SU-DHL-6 (cell line): Measurements from ENCODE around the gene VPS50.

ENCODE experiments used
- H2AFZ ChIP-seq: fragments of 200-600 bp; sonication (generic); 2 replicates; pipeline ENCODE4 v1.6.1; 2014; ENCODE audit warnings: low read depth, mild to moderate bottlenecking, moderate library complexity, mixed read lengths, antibody characterized with exemption, low read length; ENCODE audit not compliant: severe bottlenecking
- H3F3A ChIP-seq: fragments of 200-600 bp; shearing (Covaris generic); 2 replicates; pipeline ENCODE4 v1.6.0; 2016; ENCODE audit warnings: antibody characterized with exemption, mild to moderate bottlenecking; ENCODE audit not compliant: insufficient read depth
- H3K27ac ChIP-seq: fragments of 200-600 bp; sonication (generic); 2 replicates; pipeline ENCODE4 v1.5.1; 2016; ENCODE audit warnings: low read depth, mild to moderate bottlenecking, low read length, moderate library complexity, mixed read lengths
- H3K27me3 ChIP-seq: fragments of 200-600 bp; sonication (generic), shearing (Covaris generic); 2 replicates; pipeline ENCODE4 v1.6.0; 2014; ENCODE audit warnings: mild to moderate bottlenecking, low read length
- H3K36me3 ChIP-seq: fragments of 200-600 bp; sonication (generic); 2 replicates; pipeline ENCODE4 v1.6.1; 2014; ENCODE audit warnings: mild to moderate bottlenecking, low read length, mixed read lengths
- H3K4me2 ChIP-seq: fragments of 300-600, 200-600 bp; shearing (Covaris generic), sonication (generic); 2 replicates; pipeline ENCODE4 v1.6.0; 2014; ENCODE audit warnings: low read length, low read depth, mild to moderate bottlenecking; ENCODE audit not compliant: poor library complexity, severe bottlenecking
- H3K4me3 ChIP-seq: fragments of 200-600 bp; sonication (generic); 2 replicates; pipeline ENCODE4 v1.5.1; 2014; ENCODE audit warnings: antibody characterized with exemption, low read length, mild to moderate bottlenecking, mixed read lengths; ENCODE audit not compliant: insufficient read depth, poor library complexity, severe bottlenecking
- H3K79me2 ChIP-seq: fragments of 200-600 bp; sonication (generic); 2 replicates; pipeline ENCODE4 v1.6.1; 2014; ENCODE audit warnings: mild to moderate bottlenecking, low read length, moderate library complexity; ENCODE audit not compliant: insufficient read depth
- H3K9ac ChIP-seq: fragments of 200-600 bp; sonication (generic); 2 replicates; pipeline ENCODE4 v1.7.0; 2014; ENCODE audit warnings: mild to moderate bottlenecking, low read length
- H3K9me2 ChIP-seq: fragments of 200-600 bp; sonication (generic); replicated peaks from 2 replicates; pipeline ENCODE4 v1.6.1; 2014; ENCODE audit warnings: low read length; ENCODE audit not compliant: insufficient read depth
- H3K9me3 ChIP-seq: fragments of 200-600 bp; sonication (generic); 2 replicates; pipeline ENCODE4 v1.6.1; 2014; ENCODE audit warnings: low read length, mixed read lengths; ENCODE audit not compliant: insufficient read depth
- H4K20me1 ChIP-seq: fragments of 200-600 bp; sonication (generic); 2 replicates; pipeline ENCODE4 v1.6.1; 2014; ENCODE audit warnings: low read depth, mild to moderate bottlenecking, antibody characterized with exemption, low read length, moderate library complexity, mixed read lengths
- CTCF ChIP-seq: fragments of 200-600 bp; sonication (generic); IDR thresholded peaks from one replicate; pipeline ENCODE4 v1.5.1; 2017; ENCODE audit warnings: antibody characterized with exemption, mild to moderate bottlenecking, low read length, moderate library complexity; ENCODE audit not compliant: insufficient read depth, poor library complexity, severe bottlenecking
- EZH2phosphoT487 ChIP-seq: fragments of 200-600 bp; sonication (generic), shearing (Covaris generic); conservative IDR thresholded peaks from 2 replicates; pipeline ENCODE4 v1.6.1; 2018; ENCODE audit warnings: mild to moderate bottlenecking, antibody characterized with exemption, low read length, moderate library complexity, mixed read lengths

VPS50 gene

GRCh38 chr7:93364806-93365205 lies 132.6 kb downstream of the VPS50 start:
- TF ChIP-seq EZH2phosphoT487 (no peak), CTCF (no peak)
- Histone ChIP-seq H3K9ac (no peak overlapping the region), H3K27ac (no peak overlapping the region), H3K4me3 (no peak overlapping the region), H3K4me2 (no peak overlapping the region), H3K79me2 (no peaks in the 10 kb centered on the region), H3K27me3 (no peaks in the 10 kb centered on the region), H2AFZ (no peak overlapping the region), H3K9me3 (no peaks in the 10 kb centered on the region), H3K9me2 (no peaks in the 10 kb centered on the region), H4K20me1 (no peaks in the 10 kb centered on the region), H3F3A (no peaks in the 10 kb centered on the region), H3K36me3 (no peaks in the 10 kb centered on the region)

GRCh38 chr7:93365341-93365740 lies 133.2 kb downstream of the VPS50 start:
- TF ChIP-seq EZH2phosphoT487 (no peak), CTCF (no peak)
- Histone ChIP-seq H3K9me2 (no peaks in the 10 kb centered on the region), H3F3A (no peaks in the 10 kb centered on the region), H2AFZ (no peak overlapping the region), H3K4me2 (no peak overlapping the region), H3K36me3 (no peaks in the 10 kb centered on the region), H3K9me3 (no peaks in the 10 kb centered on the region), H3K27ac (no peak overlapping the region), H3K27me3 (no peaks in the 10 kb centered on the region), H3K79me2 (no peaks in the 10 kb centered on the region), H3K4me3 (no peak overlapping the region), H3K9ac (no peak overlapping the region), H4K20me1 (no peaks in the 10 kb centered on the region)

- Histone ChIP-seq H3K79me2 (no peaks in the 10 kb centered on the region), H4K20me1 (no peaks in the 10 kb centered on the region), H3K36me3 (no peaks in the 10 kb centered on the region), H3K9me2 (no peaks in the 10 kb centered on the region), H3K9ac (no peak overlapping the region), H3K27ac (no peak overlapping the region), H3K4me3 (no peak overlapping the region), H3K27me3 (no peaks in the 10 kb centered on the region), H3F3A (no peaks in the 10 kb centered on the region), H3K9me3 (no peaks in the 10 kb centered on the region), H2AFZ (no peak overlapping the region), H3K4me2 (no peak overlapping the region)
- TF ChIP-seq CTCF (no peak), EZH2phosphoT487 (no peak)
These were observed 134.7 kb downstream of the VPS50 start for GRCh38 chr7:93366816-93367215.
